ENCODE data around the gene SORCS3. TPM values are rescaled to one million over a fixed set of nuclear protein-coding genes. Genes with fewer than 3 reads are reported as not detected.

The SORCS3 gene
- total and polyA plus RNA-seq, 2 of the 4 experiments (the other 2 are of a cell fraction) = not detected

- Histone ChIP-seq H4K5ac (ENCODE audit: low read depth, low read length) (no peak overlapping the region), H3K18ac (ENCODE audit: low read depth, low read length) (no peak overlapping the region), H4K20me1 (ENCODE audit: insufficient read depth, low read length) (no peaks in the 10 kb centered on the region), H3K4ac (ENCODE audit: low read depth, low read length) (no peak overlapping the region), H3K9me1 (ENCODE audit: insufficient read depth, low read length) (no peaks in the 10 kb centered on the region), H3K23ac (ENCODE audit: low read depth, low read length) (no peak overlapping the region), H3K9ac (ENCODE audit: low read depth, low read length) (no peak overlapping the region), H4K8ac (ENCODE audit: low read depth in 2 of 2, low read length in 2 of 2) (no peak overlapping the region), H2BK20ac (ENCODE audit: low read depth, low read length) (no peak overlapping the region), H3K27ac (ENCODE audit: insufficient read depth, low read length) (no peak overlapping the region), H3K4me1 (ENCODE audit: control insufficient read depth, insufficient read depth, low read length) (no peaks in the 10 kb centered on the region), H3K36me3 (ENCODE audit: control insufficient read depth, insufficient read depth, low read length) (no peaks in the 10 kb centered on the region), H3K79me1 (ENCODE audit: low read depth in 1 of 2, low read length in 2 of 2) (no peaks in the 10 kb centered on the region), H3K14ac (replicated peaks; ENCODE audit: low read depth, low read length) (no peak overlapping the region), H3K56ac (ENCODE audit: extremely low read depth, insufficient read depth, low read length) (no peak overlapping the region), H2BK15ac (ENCODE audit: low read depth, low read length) (no peak overlapping the region), H2BK120ac (ENCODE audit: low read depth, low read length) (no peak overlapping the region), H2AK5ac (ENCODE audit: low read depth, low read length) (no peak overlapping the region), H2BK5ac (ENCODE audit: low read depth, low read length, poor library complexity, severe bottlenecking) (no peak overlapping the region), H2AFZ (replicated peaks; ENCODE audit: low read length, poor library complexity) (no peak overlapping the region), H3K4me2 (ENCODE audit: low read depth, low read length) (no peak overlapping the region), H3K9me3 (ENCODE audit: control insufficient read depth, insufficient read depth, low read length) (peaks cover 10% of the 10 kb centered on the region), H3K4me3 (ENCODE audit: insufficient read depth, low read depth, low read length) (no peak overlapping the region), H4K91ac (ENCODE audit: insufficient read depth, low read depth, low read length) (no peak overlapping the region), H3K27me3 (ENCODE audit: control insufficient read depth, insufficient read depth, low read length) (no peaks in the 10 kb centered on the region), H2AK9ac (replicated peaks; ENCODE audit: low read depth, low read length, poor library complexity) (no peak overlapping the region)
- intact Hi-C loops (cut with micrococcal nuclease) = no loop called here
- no TSS peak for BruUV-seq (replicated peaks)
- DNase-seq = no peak
- POLR2A ChIA-PET (ENCODE audit: unreplicated experiment) = no interaction called here
- CTCF ChIA-PET = no interaction called here
- dilution Hi-C loops (cut with HindIII; ENCODE audit: low sequenced_read_pairs, unreplicated experiment) = no loop called here
- in situ Hi-C loops (cut with MboI; ENCODE audit: low sequenced_read_pairs) = no loop called here
- TF ChIP-seq NFE2L2 (IDR thresholded peaks at IDR 0.05; ENCODE audit: low read depth, low read length) (no peak), CEBPB (IDR thresholded peaks at IDR 0.05; ENCODE audit: low read depth, low read length) (no peak), MXI1 (IDR thresholded peaks at IDR 0.05; ENCODE audit: borderline replicate concordance, low read depth, low read length) (no peak), RAD21 (IDR thresholded peaks at IDR 0.05; ENCODE audit: low read length) (no peak), SMC3 (IDR thresholded peaks at IDR 0.05; ENCODE audit: low read depth, low read length) (no peak), USF2 (IDR thresholded peaks at IDR 0.05; ENCODE audit: low read depth, low read length) (no peak), MAZ (IDR thresholded peaks at IDR 0.05; ENCODE audit: borderline replicate concordance, low read depth, low read length) (no peak), CTCF (conservative IDR thresholded peaks at IDR 0.05; ENCODE audit: low read depth, low read length) (no peak), RCOR1 (IDR thresholded peaks at IDR 0.05; ENCODE audit: insufficient replicate concordance, low read length) (no peak), ELK1 (IDR thresholded peaks at IDR 0.05; ENCODE audit: borderline replicate concordance, low read depth, low read length) (no peak)
- no peak for ATAC-seq (ENCODE audit: low read depth)
Measured at GRCh38 chr10:105037022-105037421, 395.9 kb downstream of the SORCS3 start.

Measured in IMR-90 (cell line).